G401 (cell line): ENCODE data around the gene NEK1. TPM values are rescaled to one million over a fixed set of nuclear protein-coding genes. Genes with fewer than 3 reads are reported as not detected.

Experiments used
- total RNA-seq: library from RNA; depleted of rRNA; stranded (reverse); fragments of >200 nt; shearing (Covaris generic); gene quantifications from 2 replicates; pipeline ENCODE4 v1.2.3, GENCODE V29; 2014; rRNA removed

Gene NEK1
- total RNA-seq, 1 experiment from 2014 or later: 3.9 TPM

Other genes starting within 250 kb of the NEK1 start
- gene CLCN3, start 8.0 kb upstream of the NEK1 start, total RNA-seq: 7.8 and 9.8 TPM in 2 replicates
- 23.3 and 57.4 TPM in 2 replicates for gene HPF1, start 145.4 kb upstream of the NEK1 start, total RNA-seq